HepG2 (cell line): ENCODE data around the gene CASP1. TPM values are rescaled to one million over a fixed set of nuclear protein-coding genes. Genes with fewer than 3 reads are reported as not detected.

Source experiments
- GPN1 ChIP-seq: sonication (generic); formaldehyde crosslinking; IDR thresholded peaks from 2 replicates; pipeline ENCODE4 v1.5.1; 2020; ENCODE audit warnings: missing genetic modification reagents, borderline replicate concordance
- ISL2 ChIP-seq: sonication (generic); formaldehyde crosslinking; IDR thresholded peaks from 2 replicates; pipeline ENCODE4 v1.5.0; 2020; ENCODE audit warnings: missing genetic modification reagents
- NFIC ChIP-seq: IDR thresholded peaks from 2 replicates; pipeline ENCODE4 v1.6.1; 2012; ENCODE audit warnings: mild to moderate bottlenecking, low read length, inconsistent platforms
- NR3C1 ChIP-seq: sonication (generic); formaldehyde crosslinking; IDR thresholded peaks from 2 replicates; pipeline ENCODE4 v1.4.0; 2020; ENCODE audit warnings: missing genetic modification reagents
- PAXIP1 ChIP-seq: sonication (generic); formaldehyde crosslinking; conservative IDR thresholded peaks from 2 replicates; pipeline ENCODE4 v1.4.0; 2020; ENCODE audit warnings: mild to moderate bottlenecking, missing genetic modification reagents, moderate library complexity
- PHF21A ChIP-seq: sonication (generic); formaldehyde crosslinking; IDR thresholded peaks from 2 replicates; pipeline ENCODE4 v1.5.0; 2020; ENCODE audit warnings: mild to moderate bottlenecking, missing genetic modification reagents
- RBFOX2 ChIP-seq: fragments of 200-400 bp; formaldehyde crosslinking; IDR thresholded peaks from 2 replicates; pipeline ENCODE4 v1.6.1; 2017; ENCODE audit warnings: low read depth, mild to moderate bottlenecking, low read length
- TFDP2 ChIP-seq: sonication (generic); formaldehyde crosslinking; IDR thresholded peaks from 2 replicates; pipeline ENCODE4 v1.4.0; 2020; ENCODE audit warnings: missing genetic modification reagents
- THAP7 ChIP-seq: sonication (generic); formaldehyde crosslinking; IDR thresholded peaks from 2 replicates; pipeline ENCODE4 v1.8.1; 2023; ENCODE audit warnings: mild to moderate bottlenecking, missing genetic modification reagents
- ZBTB1 ChIP-seq: sonication (generic); formaldehyde crosslinking; IDR thresholded peaks from 2 replicates; pipeline ENCODE4 v1.4.0; 2020; ENCODE audit warnings: missing genetic modification reagents, borderline replicate concordance
- ZBTB20 ChIP-seq: sonication (generic); formaldehyde crosslinking; IDR thresholded peaks from 2 replicates; pipeline ENCODE4 v1.8.1; 2023; ENCODE audit warnings: missing genetic modification reagents, low read depth, mild to moderate bottlenecking, borderline replicate concordance
- ZC3H4 ChIP-seq: sonication (generic); formaldehyde crosslinking; IDR thresholded peaks from 2 replicates; pipeline ENCODE4 v1.4.0; 2020; ENCODE audit warnings: missing genetic modification reagents, borderline replicate concordance
- ZNF546 ChIP-seq: sonication (generic); formaldehyde crosslinking; conservative IDR thresholded peaks from 2 replicates; pipeline ENCODE4 v1.8.1; 2023; ENCODE audit warnings: mild to moderate bottlenecking, missing genetic modification reagents
- ZNF691 ChIP-seq: sonication (generic); formaldehyde crosslinking; IDR thresholded peaks from 2 replicates; pipeline ENCODE4 v1.4.0; 2020; ENCODE audit warnings: missing genetic modification reagents, low read depth, mild to moderate bottlenecking, borderline replicate concordance
- ZNF781 ChIP-seq: sonication (generic); formaldehyde crosslinking; IDR thresholded peaks from 2 replicates; pipeline ENCODE4 v1.5.1; 2020; ENCODE audit warnings: borderline replicate concordance, mild to moderate bottlenecking, missing genetic modification reagents; ENCODE audit errors: not compliant biosample characterization
- polyA plus RNA-seq, 8 experiments: library from polyadenylated mRNA; depleted of rRNA in 3 of 8; stranded (reverse) in 7 of 8; unstranded in 1 of 8; fragments of >200 nt; fragmentation: Illumina TruSeq in 4 of 8; extraction: Trizol in 4 of 8; gene quantifications; 2 replicates each; pipeline versions ENCODE4 v1.2.1 to v1.2.3, GENCODE V29; 2011 to 2016; ENCODE audit warnings: low read depth in 4 of 8, missing spikeins in 1 of 8, mixed read lengths in 1 of 8; ENCODE audit not compliant: insufficient read depth in 1 of 8
- total RNA-seq, 5 experiments: library from RNA; depleted of rRNA; stranded (reverse); fragments of >200 nt; fragmentation: Illumina TruSeq; extraction: Trizol; gene quantifications; 2 replicates each; pipeline ENCODE4 v1.2.3, GENCODE V29; 2016; ENCODE audit warnings: low read depth in 1 of 5
- TF ChIP-seq, protein P1 (sequence below): sonication (generic); formaldehyde crosslinking; IDR thresholded peaks from 2 replicates; pipeline ENCODE4 v1.4.0; 2020; ENCODE audit warnings: missing genetic modification reagents
- TF ChIP-seq, protein P2 (sequence below): sonication (generic); formaldehyde crosslinking; IDR thresholded peaks from 2 replicates; pipeline ENCODE4 v1.4.0; 2020; ENCODE audit warnings: missing genetic modification reagents
- TF ChIP-seq, protein P3 (sequence below): sonication (generic); formaldehyde crosslinking; IDR thresholded peaks from 2 replicates; pipeline ENCODE4 v1.5.0; 2020; ENCODE audit warnings: mild to moderate bottlenecking, missing genetic modification reagents, borderline replicate concordance

Gene CASP1
- total and polyA plus RNA-seq, 2 of the 13 experiments (the other 11 are each of a cell fraction or from before 2014, with no cell fraction given), result 0.34 to 5.2 TPM

- TF ChIP-seq TFDP2 (CRISPR knock-in tag) (no peak), NFIC (peak; percentile 85), PAXIP1 (CRISPR knock-in tag) (peak; percentile 92), NR3C1 (CRISPR knock-in tag) (no peak), ISL2 (CRISPR knock-in tag) (peak; percentile 96), ZBTB1 (CRISPR knock-in tag) (no peak), GPN1 (CRISPR knock-in tag) (no peak), ZNF781 (CRISPR knock-in tag) (no peak), ZNF546 (CRISPR knock-in tag) (no peak), RBFOX2 (no peak), PHF21A (CRISPR knock-in tag) (peak; percentile 60; the same call in 1 of the 2 replicates), ZC3H4 (no peak), ZNF691 (CRISPR knock-in tag) (peak; percentile 58; the same call in 1 of the 2 replicates), ZBTB20 (peak; percentile 78; the same call in 1 of the 2 replicates), THAP7 (CRISPR knock-in tag) (no peak)
- TF ChIP-seq, protein P1, sequence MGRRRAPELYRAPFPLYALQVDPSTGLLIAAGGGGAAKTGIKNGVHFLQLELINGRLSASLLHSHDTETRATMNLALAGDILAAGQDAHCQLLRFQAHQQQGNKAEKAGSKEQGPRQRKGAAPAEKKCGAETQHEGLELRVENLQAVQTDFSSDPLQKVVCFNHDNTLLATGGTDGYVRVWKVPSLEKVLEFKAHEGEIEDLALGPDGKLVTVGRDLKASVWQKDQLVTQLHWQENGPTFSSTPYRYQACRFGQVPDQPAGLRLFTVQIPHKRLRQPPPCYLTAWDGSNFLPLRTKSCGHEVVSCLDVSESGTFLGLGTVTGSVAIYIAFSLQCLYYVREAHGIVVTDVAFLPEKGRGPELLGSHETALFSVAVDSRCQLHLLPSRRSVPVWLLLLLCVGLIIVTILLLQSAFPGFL (CRISPR knock-in tag), result no peak
- TF ChIP-seq, protein P2, sequence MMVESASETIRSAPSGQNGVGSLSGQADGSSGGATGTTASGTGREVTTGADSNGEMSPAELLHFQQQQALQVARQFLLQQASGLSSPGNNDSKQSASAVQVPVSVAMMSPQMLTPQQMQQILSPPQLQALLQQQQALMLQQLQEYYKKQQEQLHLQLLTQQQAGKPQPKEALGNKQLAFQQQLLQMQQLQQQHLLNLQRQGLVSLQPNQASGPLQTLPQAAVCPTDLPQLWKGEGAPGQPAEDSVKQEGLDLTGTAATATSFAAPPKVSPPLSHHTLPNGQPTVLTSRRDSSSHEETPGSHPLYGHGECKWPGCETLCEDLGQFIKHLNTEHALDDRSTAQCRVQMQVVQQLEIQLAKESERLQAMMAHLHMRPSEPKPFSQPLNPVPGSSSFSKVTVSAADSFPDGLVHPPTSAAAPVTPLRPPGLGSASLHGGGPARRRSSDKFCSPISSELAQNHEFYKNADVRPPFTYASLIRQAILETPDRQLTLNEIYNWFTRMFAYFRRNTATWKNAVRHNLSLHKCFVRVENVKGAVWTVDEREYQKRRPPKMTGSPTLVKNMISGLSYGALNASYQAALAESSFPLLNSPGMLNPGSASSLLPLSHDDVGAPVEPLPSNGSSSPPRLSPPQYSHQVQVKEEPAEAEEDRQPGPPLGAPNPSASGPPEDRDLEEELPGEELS (CRISPR knock-in tag), result peak; percentile 91
- TF ChIP-seq, protein P3, sequence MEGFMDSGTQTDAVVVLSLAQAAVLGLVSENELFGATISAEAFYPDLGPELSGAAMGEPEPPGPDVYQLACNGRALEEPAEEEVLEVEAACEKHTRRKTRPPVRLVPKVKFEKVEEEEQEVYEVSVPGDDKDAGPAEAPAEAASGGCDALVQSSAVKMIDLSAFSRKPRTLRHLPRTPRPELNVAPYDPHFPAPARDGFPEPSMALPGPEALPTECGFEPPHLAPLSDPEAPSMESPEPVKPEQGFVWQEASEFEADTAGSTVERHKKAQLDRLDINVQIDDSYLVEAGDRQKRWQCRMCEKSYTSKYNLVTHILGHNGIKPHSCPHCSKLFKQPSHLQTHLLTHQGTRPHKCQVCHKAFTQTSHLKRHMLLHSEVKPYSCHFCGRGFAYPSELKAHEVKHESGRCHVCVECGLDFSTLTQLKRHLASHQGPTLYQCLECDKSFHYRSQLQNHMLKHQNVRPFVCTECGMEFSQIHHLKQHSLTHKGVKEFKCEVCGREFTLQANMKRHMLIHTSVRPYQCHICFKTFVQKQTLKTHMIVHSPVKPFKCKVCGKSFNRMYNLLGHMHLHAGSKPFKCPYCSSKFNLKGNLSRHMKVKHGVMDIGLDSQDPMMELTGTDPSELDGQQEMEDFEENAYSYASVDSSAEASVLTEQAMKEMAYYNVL (CRISPR knock-in tag), result peak; percentile 50; the same call in 1 of the 2 replicates
Measured at GRCh38 chr11:105051559-105051958, 16.6 kb upstream of the CASP1 start (continued).
